ENCODE measurements around the gene COPS9.

The COPS9 gene

DNA sequence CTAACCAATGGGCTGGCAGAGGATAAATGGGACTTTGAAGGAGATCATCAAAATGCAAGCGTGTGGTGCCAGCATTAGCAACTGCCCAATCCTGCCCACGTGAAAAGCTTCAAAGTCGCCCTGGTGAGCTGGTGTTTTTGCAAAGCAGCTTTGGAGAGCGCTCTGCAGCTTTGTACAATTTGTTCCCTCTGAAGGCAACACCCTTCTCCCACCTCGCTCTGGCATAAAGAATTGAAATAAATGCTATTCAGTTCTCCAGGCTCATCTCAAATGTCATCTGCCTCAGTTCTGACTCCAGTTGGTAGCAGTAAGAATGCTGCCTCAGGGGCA lies 3.5 kb downstream of the COPS9 start:
- FAIRE-seq: no peak

DNA sequence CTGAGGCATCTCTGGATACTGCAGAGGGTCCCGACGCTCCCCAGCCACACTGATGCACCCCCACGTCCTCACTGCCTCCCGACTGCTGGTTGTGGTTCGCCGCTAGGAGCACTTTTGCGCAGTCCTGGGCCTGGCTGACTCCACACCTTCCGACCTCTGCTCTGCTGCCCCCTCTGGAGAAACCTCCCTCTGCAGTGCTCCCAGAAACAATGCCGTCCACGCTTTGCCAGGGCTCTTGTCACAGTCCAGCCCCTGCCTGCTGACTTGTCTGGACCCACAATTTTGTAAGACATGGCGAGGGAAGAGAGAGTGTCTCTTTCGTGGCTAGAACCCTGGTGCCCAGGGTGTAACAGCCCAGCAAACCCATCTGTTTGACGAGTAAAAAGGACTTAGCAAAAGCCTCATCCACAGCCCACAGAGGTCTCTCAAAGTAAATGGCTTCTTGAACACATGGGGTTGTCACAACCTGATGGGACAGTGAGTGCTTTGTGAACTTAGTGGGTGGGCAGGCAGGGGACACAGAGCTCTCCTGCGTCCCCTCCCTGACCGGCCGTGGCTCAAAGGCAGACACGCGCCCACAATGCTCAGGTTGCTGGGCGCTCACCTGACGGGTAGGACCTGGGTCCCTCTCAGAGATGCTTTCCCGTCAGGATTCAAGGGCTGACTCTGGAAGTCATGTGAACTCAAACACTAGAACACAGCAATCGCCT lies 4.0 kb downstream of the COPS9 start:
- no peak for FAIRE-seq

DNA sequence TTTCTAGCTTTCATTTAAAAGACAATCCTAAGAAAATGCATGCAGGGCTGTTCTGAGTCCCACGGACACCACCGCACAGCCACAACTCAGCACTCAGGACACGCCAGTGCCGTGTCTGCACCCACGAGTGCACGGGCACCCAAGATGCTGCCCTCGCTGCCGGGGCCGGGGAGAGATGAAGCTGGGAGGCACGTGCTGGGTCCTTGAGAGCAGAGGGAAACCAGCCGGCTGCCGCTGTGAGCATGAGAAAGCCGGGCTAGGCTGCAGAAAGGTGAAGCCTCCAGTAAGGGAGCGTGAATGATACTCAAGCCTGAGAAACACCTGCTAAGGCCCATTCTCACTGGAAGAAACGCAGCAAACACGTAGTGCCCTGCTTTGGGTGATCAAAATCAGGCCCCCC lies 4.8 kb downstream of the COPS9 start:
- FAIRE-seq: no peak

DNA sequence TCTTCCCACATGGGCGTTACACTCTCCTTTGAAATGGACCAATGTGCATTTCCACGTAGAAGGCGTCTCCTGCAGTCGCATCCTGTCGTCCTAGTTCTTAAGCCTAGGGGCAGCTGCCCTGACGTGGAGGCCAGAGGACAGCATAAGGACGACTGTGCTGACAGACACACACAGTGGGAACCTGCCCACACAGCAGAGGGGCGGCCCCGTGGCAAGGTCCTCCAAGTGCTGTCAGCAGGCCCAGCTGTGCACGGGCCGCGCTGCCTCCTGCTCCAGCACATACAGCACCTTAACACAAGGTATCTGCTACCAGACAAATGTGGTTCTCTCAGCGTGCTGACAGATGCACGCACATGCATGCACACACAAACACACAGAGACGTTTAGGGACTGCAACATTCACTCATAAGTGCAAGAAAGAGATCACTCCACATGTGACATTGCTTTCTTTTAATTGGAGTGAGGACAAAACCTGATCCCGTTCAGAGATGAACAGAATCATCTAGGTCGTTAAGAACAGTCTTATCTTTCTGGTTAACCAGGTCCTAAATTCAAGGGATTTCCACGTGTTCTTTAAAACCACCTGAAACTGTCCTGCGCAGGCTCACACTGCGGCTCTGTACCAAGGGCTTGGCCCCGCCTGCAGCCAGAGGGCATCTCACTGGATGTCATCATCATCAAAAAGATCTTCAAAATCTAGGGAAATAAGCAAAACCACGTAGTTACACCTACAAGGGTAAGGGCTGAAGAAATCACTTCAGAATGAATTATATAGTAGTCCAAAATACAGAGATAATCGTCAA lies 5.5 kb downstream of the COPS9 start:
- no peak for FAIRE-seq

DNA sequence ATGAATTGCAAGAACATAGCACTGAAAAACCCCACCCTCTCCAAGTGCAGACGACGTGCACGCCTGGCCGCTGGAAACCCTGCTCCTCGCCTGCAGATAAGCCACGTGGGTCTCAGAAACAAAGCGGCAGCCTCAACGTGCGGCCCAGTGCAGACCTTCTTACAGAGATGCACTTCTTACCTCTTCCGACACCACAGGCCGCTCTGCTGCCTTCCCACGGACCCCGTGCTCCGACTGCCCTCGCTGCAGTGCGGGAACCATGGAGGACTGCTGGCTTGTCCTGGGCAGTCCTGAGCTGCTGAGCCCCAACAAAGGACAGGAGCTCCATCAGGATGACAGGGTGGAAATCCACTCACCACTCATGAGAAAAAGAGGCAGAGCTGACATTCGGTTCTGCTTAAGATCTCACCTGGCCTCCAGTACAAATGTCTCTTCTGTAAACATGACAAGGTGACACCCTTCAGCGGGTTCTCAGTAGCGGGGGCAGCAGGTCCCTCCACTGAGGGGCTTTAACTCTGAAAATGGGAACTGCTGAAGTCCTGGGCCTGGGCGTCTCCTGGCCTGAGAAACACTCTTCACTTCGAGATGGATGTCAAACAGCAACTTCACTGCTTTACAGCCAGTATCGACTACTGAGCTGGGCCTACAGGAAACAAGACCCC lies 6.2 kb downstream of the COPS9 start:
- FAIRE-seq: no peak

DNA sequence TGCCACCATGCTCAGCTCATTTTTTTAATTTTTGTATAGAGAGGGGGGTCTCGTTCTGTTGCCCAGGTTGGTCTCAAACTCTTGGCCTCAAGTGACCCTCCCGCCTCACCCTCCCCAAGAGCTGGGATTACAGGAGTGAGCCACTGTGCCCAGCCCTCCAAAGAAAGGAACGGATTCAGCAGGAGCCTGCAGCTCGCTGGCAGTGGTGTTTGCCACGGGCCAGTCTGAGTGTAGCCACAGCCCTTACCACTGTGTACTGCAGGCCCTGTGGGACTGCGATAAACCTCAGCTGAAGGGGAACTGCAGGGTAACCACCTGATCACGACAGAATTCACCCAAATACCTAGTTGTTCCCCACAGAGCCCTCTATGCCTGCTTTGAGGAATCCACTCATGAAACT lies 6.8 kb downstream of the COPS9 start:
- no peak for FAIRE-seq

DNA sequence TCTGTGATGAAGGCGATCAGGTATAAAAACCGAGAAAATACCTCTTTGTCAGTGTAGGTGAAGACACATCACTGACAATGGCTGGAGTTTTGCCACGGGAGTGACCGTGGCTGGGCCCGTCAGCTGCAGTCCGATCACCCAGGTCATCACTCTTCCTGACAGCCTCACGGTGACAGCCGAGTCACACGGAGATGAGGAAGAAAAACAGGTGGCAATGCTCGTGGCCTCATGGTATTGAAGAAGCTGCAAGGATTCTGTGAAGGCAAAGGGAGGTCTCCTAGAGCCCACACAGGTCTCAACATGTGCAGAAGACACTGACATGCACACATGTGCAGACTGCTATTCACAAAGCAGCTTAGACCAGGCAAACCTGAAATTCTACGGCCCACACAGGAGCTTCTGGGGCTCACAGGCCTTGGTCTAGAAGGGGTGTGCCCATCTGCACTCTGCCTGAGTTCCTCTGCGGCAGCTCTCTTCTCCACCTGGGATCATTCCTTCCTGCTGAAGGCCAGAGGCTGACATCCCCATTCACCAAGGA lies 7.4 kb downstream of the COPS9 start:
- no peak for FAIRE-seq

DNA sequence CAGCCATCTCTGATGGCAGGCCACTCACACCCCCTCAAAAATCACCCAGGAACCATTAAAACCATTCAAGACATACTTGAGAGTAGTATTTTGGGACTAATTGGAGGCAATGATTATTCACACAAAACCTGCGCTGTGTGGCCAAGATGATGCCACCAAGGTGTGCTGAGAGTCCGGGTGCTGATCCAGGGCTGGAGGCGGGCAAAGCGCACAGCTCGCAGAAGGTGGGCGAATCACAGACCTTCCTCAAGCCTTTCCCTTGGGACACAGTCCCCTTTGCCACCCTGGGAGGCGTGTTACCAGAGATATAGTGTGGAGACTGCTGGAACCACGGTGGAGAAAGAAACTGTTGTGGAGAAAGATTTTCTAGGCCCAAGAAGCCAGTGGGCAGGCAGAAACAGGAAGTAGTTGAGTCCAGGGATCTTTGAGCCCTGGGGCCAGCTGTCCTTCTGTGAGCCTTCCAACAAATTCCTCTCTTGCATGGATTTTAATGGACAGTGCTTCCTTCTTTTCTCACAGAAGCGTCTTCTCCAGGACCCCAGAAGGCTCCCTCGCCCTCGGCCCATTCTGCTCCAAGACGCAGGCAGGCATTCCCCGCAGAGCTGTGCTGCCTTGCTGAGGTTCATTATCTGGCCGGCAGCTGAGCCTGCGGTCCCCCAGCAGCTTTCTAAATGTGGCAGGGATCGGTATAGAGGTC lies 8.0 kb downstream of the COPS9 start:
- no peak for FAIRE-seq

DNA sequence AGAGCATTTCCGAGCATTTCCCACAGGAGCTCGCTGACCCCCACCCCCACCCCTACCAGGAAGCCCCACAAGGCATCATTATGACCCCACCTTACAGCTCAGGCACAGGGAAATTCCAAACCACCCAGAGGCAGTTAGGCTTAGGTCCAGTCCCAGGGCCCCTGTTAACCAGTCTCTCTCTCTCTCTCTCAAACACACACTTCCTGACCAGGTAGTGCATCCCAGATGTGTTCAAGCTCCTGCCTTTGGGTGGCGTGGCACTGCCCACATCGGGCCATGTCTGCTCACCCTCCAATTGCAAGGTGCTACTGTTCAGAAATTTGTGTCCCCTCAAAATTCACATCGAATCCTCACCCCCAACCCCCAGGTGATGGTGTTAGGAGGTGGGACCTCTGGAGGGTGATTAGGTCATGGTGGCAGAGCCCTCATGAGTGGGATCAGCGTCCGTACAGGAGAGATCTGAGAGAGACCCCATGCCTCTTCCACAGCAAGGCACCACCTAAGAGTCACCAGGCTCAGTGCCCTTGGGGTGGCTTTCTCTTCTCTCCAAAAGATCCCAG lies 8.8 kb downstream of the COPS9 start:
- FAIRE-seq: no peak

DNA sequence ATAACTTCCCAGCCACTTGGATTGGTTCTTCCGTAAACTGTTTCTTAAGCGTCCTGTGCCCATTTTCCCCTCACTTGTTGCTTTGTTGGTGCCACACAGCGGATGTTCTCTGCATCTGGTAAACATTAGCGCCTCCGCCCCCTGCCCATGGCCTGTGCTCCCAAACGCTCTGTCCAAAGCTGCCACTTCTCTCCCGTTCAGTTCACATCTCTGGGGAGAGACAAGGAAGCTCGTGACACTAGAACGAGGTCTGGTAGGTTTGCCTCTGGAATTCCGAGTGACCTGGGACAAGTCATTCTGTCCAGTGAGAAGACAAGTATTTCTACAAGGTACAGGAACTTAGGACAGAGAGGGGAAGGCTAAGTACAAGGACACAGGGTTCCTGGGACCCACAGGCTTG lies 9.4 kb downstream of the COPS9 start:
- no peak for FAIRE-seq

DNA sequence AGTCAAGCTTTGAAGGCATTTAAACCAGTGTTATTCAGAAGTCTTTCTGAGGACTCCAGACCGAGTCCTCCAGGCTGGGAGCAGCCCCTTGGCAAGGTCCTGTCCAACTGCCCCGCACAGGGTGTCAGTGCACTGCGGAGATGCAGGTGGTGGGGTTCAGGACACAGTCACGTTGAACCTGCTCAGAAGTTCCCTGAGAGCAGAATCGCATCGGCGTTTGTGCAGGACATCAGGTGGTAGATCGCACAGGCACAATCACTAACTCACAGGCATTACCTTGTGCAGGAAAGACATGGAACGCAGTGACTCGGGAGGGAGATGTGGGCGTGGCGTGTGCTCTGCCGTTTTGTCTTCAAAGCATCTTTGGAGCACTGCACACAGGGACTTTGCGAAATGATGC lies 10.4 kb downstream of the COPS9 start:
- no peak for FAIRE-seq

DNA sequence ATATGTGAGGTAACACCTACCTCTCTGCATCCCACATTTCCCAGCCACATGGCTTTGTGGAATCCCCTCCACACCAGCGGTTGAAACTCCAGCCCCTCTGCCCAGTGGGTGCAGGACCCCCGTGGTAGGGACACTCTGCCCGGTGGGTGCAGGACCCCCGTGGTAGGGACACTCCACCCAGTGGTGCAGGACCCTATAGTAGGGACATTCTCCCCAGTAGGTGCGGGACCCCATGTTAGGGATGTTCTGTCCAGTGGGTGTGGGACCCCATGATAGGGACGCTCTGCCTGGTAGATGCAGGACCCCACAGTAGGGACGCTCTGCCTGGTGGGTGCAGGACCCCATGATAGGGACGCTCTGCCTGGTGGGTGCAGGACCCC lies 11.5 kb downstream of the COPS9 start:
- no peak for FAIRE-seq

DNA sequence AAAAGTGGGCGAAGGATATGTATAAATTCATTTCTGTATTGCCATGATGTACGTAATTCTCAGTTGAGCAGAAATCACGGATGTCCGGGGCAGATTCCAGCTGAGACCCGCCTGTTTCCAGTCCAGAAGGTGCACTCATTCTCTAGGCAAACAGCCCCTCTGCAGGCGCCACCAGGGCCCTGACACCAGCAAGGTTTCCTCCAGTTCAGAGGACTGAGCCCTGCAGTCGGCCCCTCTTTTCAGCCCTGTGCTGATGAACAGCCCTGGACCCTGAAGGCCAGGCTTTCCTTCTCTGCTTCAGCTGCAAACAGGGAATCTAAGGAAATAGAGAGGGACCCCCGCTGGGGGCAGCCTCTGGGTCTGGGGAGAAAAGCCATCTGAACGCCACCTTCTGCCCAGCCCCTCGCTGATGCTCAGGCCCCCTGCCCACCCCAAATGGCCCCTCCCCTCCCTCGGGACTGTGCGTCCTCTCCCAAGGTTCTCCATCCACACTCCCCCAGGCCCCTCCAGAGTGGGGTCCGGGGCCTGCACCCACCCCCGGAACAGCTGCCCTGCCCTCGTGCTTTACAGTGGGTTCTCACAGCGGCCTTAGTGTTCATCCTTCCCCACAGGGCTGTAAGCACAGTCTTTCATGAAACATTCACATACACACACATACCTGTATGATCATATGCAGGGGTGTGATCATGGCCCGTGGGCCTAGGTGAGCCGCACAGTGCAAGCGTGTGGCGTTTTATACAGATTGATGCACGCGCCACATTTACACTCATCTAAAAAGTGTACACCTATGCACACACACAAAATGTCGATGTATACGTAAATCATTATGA lies 12.1 kb downstream of the COPS9 start:
- FAIRE-seq: no peak

DNA sequence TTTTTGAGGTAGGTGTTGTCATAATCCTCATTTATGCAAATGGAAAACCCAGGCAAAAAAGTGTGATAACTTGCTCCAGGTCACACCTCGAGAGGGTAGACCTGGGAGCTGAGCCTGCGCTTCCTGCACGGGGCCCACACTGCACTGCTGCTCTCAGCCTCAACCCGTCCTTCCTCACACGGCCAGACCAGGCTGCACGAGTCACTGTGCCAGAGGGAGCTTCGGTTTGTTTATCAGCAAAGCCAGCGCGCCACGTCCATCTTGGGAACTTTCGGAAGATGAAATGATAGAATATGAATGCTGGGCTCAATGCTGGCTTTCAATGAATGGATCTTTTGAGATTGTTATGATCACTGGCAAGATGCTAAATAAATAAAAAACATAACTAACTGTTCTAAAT lies 14.4 kb downstream of the COPS9 start:
- FAIRE-seq: no peak

DNA sequence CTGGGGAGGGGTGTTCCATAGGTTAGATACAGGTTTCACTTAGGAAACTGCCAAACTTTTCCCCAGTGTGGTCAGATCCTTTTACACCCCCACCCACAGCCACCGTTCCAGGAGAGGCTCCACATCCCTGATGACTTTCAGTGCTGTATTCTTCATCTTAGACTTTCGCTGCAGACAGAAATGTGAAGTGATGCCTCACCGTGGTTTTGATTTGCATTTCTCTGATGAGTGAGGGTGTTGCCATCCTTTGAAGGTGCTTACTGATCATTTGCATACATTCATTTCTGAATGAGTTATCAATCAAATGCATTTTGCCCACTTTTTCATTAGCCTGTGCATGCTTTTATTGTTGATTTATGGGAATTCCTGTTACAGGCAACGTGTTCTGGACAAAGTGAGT lies 14.9 kb downstream of the COPS9 start:
- no peak for FAIRE-seq

DNA sequence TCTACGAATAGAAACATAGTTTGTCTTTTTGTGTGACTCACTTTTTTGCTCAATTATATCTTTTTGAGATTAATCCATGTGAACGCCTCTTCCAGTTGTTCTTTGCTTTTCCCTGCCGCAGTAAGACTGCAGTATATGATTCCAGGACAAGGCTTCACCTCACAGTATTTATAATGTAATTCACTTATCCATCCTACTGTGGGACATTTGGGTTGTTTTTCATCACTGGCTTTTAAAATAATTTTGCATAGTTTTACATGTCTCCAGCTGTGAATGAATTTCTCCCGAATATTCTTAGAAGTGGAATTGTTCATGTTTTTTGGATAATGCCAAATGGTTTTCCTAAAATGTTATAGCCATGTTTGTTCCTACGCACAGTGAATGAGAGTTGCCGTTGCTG lies 21.9 kb downstream of the COPS9 start:
- FAIRE-seq: no peak

DNA sequence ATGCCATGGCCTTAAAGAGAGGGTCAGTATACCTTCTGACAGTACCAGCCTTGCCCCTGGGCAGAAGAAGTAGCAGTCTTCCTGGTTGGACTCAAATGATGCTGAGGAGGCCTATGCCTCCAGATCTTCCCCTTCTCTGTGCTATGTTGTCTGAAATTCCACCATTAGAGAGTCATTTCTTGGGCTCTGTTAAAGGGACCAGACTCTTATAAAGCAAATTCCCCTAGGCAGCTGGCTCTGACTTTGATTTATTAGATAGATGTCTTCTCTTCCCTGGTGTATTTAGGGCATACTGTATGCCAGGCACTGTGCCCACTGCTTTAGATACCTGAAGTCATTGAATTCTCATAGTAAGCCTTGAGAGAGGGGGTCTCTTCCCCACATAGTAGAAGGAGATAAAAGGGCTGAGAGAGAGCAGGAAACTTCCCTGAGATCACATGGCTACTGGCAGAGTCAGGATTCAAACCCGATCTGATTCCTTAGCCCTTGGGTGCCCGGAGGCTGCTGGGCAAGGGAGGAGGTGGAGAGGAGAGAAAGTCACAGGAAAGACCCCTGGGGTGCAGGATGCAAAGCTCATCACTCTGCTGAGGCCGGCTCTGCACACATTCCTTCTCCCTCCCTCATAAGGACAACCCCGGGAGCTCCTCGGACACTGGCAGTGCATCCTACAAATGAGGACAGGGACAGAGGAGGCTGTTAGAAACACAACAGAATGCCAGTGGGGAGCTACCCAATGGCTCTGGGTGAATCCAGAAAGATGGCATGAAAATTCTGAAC lies 23.0 kb downstream of the COPS9 start:
- FAIRE-seq: no peak

DNA sequence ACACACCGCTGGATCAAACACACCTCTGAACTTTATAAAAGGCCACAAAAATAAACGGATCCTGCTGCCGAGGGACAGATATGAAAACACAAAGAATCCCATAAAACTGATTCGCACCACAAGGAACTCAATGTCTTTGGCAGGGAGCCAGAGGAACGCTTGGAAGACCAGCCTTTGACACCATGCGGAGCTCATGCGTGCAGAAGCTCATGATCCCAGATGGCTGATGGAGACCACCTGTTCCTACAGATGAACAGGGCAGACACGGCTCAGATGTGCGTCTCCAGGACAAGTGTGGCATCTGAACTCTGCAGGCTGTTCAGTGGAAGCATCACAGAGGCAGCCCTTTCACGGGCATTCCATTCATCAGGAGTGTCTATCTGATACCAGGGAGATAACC lies 24.9 kb downstream of the COPS9 start:
- no peak for FAIRE-seq

DNA sequence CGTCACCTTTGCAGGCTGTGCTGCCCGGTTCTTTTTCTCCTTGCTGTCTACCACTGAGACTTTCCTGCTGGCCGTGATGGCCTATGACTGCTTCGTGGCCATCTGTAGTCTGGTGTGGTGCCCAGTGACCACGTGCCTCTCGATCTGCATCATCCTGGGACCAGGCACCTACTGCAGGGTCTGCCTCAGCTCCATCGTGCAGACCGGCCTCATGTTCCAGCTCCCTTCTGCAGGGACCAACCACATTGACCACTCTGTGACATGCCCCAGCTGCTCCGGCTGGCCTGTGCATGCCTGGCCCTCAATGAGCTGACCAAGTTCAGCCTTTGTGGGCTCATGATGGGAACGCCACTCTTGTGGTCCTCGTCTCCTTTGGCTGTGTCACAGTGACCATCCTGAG lies 26.7 kb downstream of the COPS9 start:
- no peak for FAIRE-seq

DNA sequence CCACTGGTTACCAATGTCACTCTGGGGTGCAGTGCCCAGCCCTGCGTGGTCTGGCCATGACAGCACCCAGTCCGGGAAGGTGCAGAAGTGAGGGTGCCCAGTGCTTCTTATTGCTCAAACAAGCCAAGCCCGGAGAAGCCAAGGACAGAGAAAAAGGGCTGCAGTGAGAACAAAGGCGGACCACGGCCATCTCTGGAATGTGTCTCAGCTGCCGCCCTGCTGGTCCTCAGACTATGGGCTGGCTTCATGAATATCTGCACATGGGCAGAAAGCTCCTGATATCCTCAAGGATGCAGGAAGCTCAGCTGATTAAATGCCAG lies 28.7 kb downstream of the COPS9 start:
- no peak for FAIRE-seq

DNA sequence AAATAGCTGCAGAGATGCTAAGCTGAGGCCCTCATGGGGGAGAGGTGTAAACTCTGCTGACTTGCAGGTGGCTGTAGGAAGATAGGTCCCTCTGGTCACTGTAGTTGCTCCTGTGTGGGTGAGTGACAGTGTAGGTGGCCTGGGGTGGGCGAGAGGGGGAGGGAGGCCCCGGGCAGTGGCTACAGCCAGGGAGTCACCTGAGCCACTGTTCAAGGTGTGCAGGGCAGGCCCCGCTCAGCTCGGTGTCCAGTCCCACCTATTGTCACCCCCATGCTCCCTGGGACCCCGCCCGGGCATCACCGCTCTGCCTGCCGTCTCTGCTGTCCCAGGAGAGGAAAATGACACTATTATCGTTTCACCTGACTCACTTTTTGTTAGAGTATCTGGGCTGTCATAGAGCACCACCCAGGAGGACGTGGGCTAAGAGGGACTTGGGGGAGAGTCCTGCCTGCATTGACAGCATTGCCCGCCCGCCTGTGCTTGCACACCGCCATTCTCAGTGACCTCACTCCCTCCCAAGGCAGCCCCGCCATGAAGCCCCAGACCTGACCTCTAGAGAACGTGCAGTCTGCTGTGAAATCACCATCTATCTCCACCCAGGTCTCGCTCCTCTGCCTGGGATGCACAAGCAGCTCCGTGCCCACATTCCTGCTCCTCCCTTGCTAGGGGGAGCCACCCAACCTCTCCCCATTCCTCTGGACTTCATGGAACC lies 29.2 kb downstream of the COPS9 start:
- no peak for FAIRE-seq
